GM20000 (cell line): ENCODE data around the gene KDM4B.

Experiments
- DNase-seq: peaks from one replicate; pipeline ENCODE4 v3.0.0; 2012; ENCODE audit warnings: low spot score
- TF ChIP-seq, protein P1 (sequence below): IDR thresholded peaks from 2 replicates; pipeline ENCODE4 v1.5.1; 2012; ENCODE audit warnings: mild to moderate bottlenecking, control low read depth; ENCODE audit errors: extremely low read depth, missing control alignments

The KDM4B gene

DNA sequence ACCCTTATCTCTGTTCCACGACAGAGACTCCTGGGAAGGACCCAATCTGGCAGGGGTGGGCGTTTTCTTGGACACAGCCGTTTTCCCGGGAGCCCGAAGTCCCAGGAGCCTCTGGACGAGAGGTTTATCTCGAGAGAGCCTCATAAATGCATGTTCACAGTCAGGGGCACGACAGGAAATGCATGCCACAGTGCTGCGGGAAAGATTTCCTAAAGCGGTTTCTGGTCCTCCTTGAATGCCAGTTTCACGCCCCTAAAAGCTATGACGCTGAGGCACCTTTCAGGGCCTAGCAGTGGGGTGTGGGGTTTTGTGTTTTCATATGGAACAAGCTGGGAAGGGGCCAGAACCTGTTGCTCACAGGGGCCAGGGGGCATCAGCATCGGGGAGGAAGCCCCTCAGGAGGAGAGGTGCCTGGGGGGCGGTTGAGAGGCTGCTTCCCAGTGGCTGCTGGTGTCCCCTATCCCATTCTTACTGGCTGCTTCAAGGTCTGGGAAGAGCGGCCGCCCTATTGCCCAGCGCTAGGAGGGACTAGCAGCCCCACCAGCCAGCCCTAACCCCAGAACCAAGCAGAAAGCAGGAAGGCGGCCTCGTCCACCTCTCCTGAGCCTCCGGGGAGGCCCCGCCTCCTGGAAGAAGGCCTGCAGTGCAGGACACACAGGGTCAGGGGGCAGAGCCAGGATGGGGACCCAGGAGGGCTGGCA lies 157.0 kb downstream of the KDM4B start:
- DNase-seq = no peak
- TF ChIP-seq, protein P1, sequence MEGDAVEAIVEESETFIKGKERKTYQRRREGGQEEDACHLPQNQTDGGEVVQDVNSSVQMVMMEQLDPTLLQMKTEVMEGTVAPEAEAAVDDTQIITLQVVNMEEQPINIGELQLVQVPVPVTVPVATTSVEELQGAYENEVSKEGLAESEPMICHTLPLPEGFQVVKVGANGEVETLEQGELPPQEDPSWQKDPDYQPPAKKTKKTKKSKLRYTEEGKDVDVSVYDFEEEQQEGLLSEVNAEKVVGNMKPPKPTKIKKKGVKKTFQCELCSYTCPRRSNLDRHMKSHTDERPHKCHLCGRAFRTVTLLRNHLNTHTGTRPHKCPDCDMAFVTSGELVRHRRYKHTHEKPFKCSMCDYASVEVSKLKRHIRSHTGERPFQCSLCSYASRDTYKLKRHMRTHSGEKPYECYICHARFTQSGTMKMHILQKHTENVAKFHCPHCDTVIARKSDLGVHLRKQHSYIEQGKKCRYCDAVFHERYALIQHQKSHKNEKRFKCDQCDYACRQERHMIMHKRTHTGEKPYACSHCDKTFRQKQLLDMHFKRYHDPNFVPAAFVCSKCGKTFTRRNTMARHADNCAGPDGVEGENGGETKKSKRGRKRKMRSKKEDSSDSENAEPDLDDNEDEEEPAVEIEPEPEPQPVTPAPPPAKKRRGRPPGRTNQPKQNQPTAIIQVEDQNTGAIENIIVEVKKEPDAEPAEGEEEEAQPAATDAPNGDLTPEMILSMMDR = no peak

DNA sequence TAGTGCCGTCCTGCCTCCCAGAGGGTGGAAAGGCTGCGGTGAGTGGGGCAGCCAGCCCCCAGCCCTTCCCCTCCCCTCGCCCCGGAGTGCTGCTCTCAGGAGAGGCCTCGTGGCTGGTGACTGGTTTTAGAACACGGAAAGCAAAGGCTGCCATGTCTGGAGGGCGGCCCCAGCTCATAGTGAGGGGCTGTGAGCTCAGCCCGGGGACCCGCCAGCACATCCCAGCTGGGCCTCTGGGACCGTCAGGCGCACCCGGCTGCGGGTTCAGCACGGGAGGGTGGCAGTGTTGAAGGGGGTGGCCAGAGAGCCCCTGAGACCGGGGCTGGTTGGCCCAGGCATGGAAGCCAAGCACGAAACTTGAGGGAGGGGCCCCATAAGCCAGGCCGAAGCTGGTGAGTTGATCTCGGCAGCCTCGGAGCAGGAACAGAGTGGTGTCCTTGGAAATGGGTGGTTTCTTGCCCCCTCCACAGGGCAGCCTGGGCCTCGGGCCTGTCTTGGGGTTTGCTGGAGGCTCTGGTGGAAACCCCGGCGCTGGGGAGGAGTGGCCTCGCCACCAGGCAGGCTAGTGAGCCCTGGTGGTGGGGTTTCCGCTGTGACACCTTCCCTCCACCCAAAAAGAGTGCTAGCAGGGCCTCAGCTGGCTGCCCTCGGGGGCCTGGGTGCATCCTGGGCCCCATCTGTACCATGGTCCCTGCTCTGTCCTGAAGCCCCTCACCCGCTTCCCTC lies 157.7 kb downstream of the KDM4B start:
- TF ChIP-seq, protein P1 = no peak
- DNase-seq = peak; percentile 82

DNA sequence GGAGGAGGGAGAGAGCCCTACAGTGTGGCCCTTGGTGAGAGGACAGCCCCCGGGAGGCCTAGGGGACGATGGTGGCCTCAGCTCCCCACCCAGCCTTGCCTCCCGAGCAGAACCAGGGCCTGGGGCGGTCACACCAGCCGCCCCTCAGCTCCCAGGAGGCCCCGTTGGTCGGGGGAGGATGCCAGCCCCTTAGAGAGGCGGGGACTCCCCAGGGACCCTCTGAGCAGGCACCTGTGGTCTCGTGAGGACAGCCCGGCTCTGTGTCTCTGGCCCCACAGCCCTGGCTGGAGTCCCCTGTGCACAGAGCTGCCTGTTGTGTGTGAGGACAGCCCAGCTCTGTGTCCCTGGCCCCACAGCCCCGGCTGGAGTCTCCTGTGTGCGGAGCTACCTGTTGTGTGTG lies 158.8 kb downstream of the KDM4B start:
- TF ChIP-seq, protein P1 = no peak

DNA sequence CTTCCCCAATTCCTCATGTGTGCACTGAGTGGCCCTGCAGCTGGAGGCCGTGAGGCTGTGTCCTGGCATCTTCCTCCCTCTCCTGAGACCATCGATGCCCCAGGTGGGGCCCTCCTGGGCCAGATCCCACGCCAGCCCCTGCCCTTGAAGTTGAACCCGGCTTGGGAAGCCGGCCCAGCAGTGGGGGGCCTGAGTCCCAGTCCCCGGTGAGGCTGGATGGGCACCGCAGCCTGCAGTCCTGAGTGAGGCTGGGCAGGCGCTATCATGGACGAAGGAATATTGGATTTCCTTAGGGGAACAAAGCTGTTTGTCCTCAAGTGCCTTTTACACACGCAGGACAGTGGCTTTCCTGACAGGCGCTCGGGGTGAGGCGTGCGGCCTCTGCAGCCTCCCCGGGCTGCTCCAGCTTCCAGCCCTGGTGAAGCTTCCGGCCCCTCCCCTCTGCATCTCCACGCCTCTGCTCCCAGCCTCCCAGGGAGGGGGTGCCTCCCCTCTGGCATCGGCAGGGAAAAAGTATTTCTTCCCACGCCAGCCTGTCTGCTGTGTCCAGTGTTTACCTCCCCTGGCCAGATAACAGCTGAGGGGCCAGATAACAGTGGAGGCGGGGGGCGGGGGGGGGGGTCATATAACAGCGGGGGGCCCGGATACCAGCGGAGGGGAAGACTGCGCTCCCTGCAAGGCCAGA lies 159.5 kb downstream of the KDM4B start:
- TF ChIP-seq, protein P1 = no peak
- no peak for DNase-seq

More for the DNA sequence above, 158.8 kb downstream of the KDM4B start:
- DNase-seq = no peak

DNA sequence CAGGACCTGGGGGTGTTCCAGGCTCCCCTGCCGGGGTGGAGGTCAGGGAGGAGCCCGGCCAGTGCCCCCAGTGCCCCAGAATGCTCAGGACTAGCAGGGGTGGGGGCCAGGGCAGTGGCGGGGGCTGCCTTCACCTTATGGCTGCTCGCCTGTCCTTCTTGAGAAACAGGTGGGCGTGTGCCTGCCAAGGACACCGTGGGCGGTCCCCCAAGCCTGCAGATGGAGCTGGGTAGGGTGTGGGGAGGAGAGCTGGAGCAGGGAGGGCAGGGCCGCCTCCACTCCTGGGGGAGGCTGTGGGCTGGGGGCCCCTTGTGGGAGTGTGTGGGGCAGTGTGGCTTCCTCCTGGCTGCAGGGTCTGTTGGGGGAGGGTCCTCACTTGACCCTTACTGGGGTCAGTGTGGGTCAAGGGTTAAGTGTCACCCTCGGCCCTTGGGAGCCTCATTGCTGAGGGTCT lies 160.1 kb downstream of the KDM4B start:
- DNase-seq = no peak
- TF ChIP-seq, protein P1 = no peak

DNA sequence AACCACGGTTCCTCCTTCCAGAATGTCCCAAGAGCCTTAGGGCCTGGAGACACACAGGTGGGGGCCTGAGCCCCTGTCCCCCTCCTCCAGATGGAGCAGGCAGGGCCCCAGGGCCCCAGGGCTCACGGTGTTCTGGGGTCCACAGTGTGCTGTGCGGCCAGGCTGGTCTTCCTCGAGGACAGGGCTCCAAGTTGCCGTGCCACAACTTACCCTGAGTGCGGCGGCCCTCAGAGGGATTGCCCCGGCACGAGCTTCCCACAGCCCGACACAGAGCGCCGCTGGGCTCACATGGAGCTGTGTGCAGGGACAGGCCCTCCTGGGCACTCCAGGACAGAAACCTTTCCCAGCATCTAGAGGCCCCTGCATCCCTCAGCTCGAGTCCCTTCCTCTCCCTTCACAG lies 160.8 kb downstream of the KDM4B start:
- TF ChIP-seq, protein P1 = no peak
- no peak for DNase-seq
